Measurements from ENCODE around the gene CIB1. TPM values are rescaled to one million over a fixed set of nuclear protein-coding genes. Genes with fewer than 3 reads are reported as not detected.
"Not testable (repeated sequence)": the region's sequence is repeated elsewhere in the genome, so short reads cannot be mapped to it uniquely, and the experiment has no call there.

CIB1 gene
- total RNA-seq (158 TPM), polyA plus RNA-seq (ENCODE audit: insufficient read depth, low read depth, low replicate concordance) (321 TPM)
- long read RNA-seq, donor 1, transcript CIB1-201 (7 exons, 1,247 nt): major isoform, 15 of 15 reads
- long read RNA-seq, donor 1, partial matches to known transcripts: 0 of 15 reads
- long read RNA-seq, donor 1, other reads (novel, unspliced or antisense): 0 of 15 reads
- long read RNA-seq, donor 2, transcript CIB1-201 (7 exons, 1,247 nt): major isoform, 26 of 41 reads
- long read RNA-seq, donor 2, partial matches to known transcripts: 15 of 41 reads
- long read RNA-seq, donor 2, other reads (novel, unspliced or antisense): 0 of 41 reads
- long read RNA-seq, donor 3, transcript CIB1-201 (7 exons, 1,247 nt): major isoform, 46 of 54 reads
- long read RNA-seq, donor 3, partial matches to known transcripts: 8 of 54 reads
- long read RNA-seq, donor 3, other reads (novel, unspliced or antisense): 0 of 54 reads
- long read RNA-seq, donor 4, transcript CIB1-201 (7 exons, 1,247 nt): major isoform, 31 of 31 reads
- long read RNA-seq, donor 4, partial matches to known transcripts: 0 of 31 reads
- long read RNA-seq, donor 4, other reads (novel, unspliced or antisense): 0 of 31 reads
- long read RNA-seq, donor 5, partial matches to known transcripts: 0 of 2 reads
- long read RNA-seq, donor 5, other reads (novel, unspliced or antisense): 0 of 2 reads
- long read RNA-seq, donor 6, transcript CIB1-201 (7 exons, 1,247 nt): major isoform, 32 of 42 reads
- long read RNA-seq, donor 6, partial matches to known transcripts: 10 of 42 reads
- long read RNA-seq, donor 6, other reads (novel, unspliced or antisense): 0 of 42 reads
- long read RNA-seq, donor 7, transcript CIB1-201 (7 exons, 1,247 nt): major isoform, 151 of 194 reads
- long read RNA-seq, donor 7, partial matches to known transcripts: 28 of 194 reads
- long read RNA-seq, donor 7, other reads (novel, unspliced or antisense): 15 of 194 reads
- long read RNA-seq, donor 8, transcript CIB1-201 (7 exons, 1,247 nt): major isoform, 26 of 33 reads
- long read RNA-seq, donor 8, partial matches to known transcripts: 6 of 33 reads
- long read RNA-seq, donor 8, other reads (novel, unspliced or antisense): 0 of 33 reads
- long read RNA-seq, donor 9, transcript CIB1-201 (7 exons, 1,247 nt): major isoform, 21 of 21 reads
- long read RNA-seq, donor 9, partial matches to known transcripts: 0 of 21 reads
- long read RNA-seq, donor 9, other reads (novel, unspliced or antisense): 0 of 21 reads
- long read RNA-seq, donor 10, transcript CIB1-201 (7 exons, 1,247 nt): major isoform, 20 of 25 reads
- long read RNA-seq, donor 10, partial matches to known transcripts: 5 of 25 reads
- long read RNA-seq, donor 10, other reads (novel, unspliced or antisense): 0 of 25 reads

- peak; percentile 97 to 99 (median 98) for DNase-seq
- intact Hi-C loops (cut with DNase I): no loop called here
- peak; percentile 41 for TF ChIP-seq CTCF (IDR thresholded peaks at IDR 0.05; ENCODE audit: borderline replicate concordance, extremely low read depth, insufficient read depth)
- Histone ChIP-seq H3K27me3 (ENCODE audit: control insufficient read depth, insufficient read depth, low read length) (no peaks in the 10 kb centered on the region), H3K4me1 (ENCODE audit: control insufficient read depth in 2 of 3, insufficient read depth in 2 of 3, low read depth in 1 of 3, low read length in 3 of 3) (peaks cover 0 to 33% (median 23%) of the 10 kb centered on the region in 3 donors), H3K9ac (ENCODE audit: low read length in 3 of 3) (peak within 1 kb of the TSS; percentile 68 to 83 (median 79)), H3K27ac (ENCODE audit: low read depth in 2 of 2, low read length in 2 of 2) (peak within 1 kb of the TSS; percentile 89 to 97), H3K9me3 (ENCODE audit: control insufficient read depth in 2 of 3, insufficient read depth in 1 of 3, low read length in 3 of 3) (no peaks in the 10 kb centered on the region), H3K4me3 (ENCODE audit: low read length in 3 of 3) (peak within 1 kb of the TSS; percentile 71 to 86 (median 83)), H3K36me3 (ENCODE audit: control insufficient read depth in 2 of 3, insufficient read depth in 3 of 3, low read length in 3 of 3) (peaks cover 0 to 23% (median 15%) of the 10 kb centered on the region in 3 donors)
- FAIRE-seq: no peak
Measured at GRCh38 chr15:90233387-90234095, at the start of gene CIB1. TSS of gene CIB1 (minus strand) at chr15:90233941. CDS start at chr15:90233885, 56 bp downstream.

- FAIRE-seq; H3K27me3 ChIP-seq (ENCODE audit: control insufficient read depth, insufficient read depth, low read length); H3K9ac ChIP-seq (ENCODE audit: low read length in 3 of 3); H3K4me3 ChIP-seq (ENCODE audit: low read length in 3 of 3); H3K27ac ChIP-seq (ENCODE audit: low read depth in 2 of 2, low read length in 2 of 2); H3K36me3 ChIP-seq (ENCODE audit: control insufficient read depth in 2 of 3, insufficient read depth in 3 of 3, low read length in 3 of 3); DNase-seq; intact Hi-C loops (cut with DNase I); H3K9me3 ChIP-seq (ENCODE audit: control insufficient read depth in 2 of 3, insufficient read depth in 1 of 3, low read length in 3 of 3); H3K4me1 ChIP-seq (ENCODE audit: control insufficient read depth in 2 of 3, insufficient read depth in 2 of 3, low read depth in 1 of 3, low read length in 3 of 3): not testable (repeated sequence)
Measured at GRCh38 chr15:90281637-90282036, 47.9 kb upstream of the CIB1 start.

GRCh38 chr15:90280743-90281142, 47.0 kb upstream of the CIB1 start:
- FAIRE-seq; H3K4me3 ChIP-seq (ENCODE audit: low read length in 3 of 3); H3K9ac ChIP-seq (ENCODE audit: low read length in 3 of 3); intact Hi-C loops (cut with DNase I); H3K4me1 ChIP-seq (ENCODE audit: control insufficient read depth in 2 of 3, insufficient read depth in 2 of 3, low read depth in 1 of 3, low read length in 3 of 3); H3K9me3 ChIP-seq (ENCODE audit: control insufficient read depth in 2 of 3, insufficient read depth in 1 of 3, low read length in 3 of 3); H3K36me3 ChIP-seq (ENCODE audit: control insufficient read depth in 2 of 3, insufficient read depth in 3 of 3, low read length in 3 of 3); H3K27ac ChIP-seq (ENCODE audit: low read depth in 2 of 2, low read length in 2 of 2); DNase-seq; H3K27me3 ChIP-seq (ENCODE audit: control insufficient read depth, insufficient read depth, low read length): not testable (repeated sequence)

GRCh38 chr15:90278467-90278866, 44.7 kb upstream of the CIB1 start:
- intact Hi-C loops (cut with DNase I); DNase-seq; FAIRE-seq; H3K9me3 ChIP-seq (ENCODE audit: control insufficient read depth in 2 of 3, insufficient read depth in 1 of 3, low read length in 3 of 3); H3K4me1 ChIP-seq (ENCODE audit: control insufficient read depth in 2 of 3, insufficient read depth in 2 of 3, low read depth in 1 of 3, low read length in 3 of 3); H3K27me3 ChIP-seq (ENCODE audit: control insufficient read depth, insufficient read depth, low read length); H3K9ac ChIP-seq (ENCODE audit: low read length in 3 of 3); H3K36me3 ChIP-seq (ENCODE audit: control insufficient read depth in 2 of 3, insufficient read depth in 3 of 3, low read length in 3 of 3); H3K27ac ChIP-seq (ENCODE audit: low read depth in 2 of 2, low read length in 2 of 2); H3K4me3 ChIP-seq (ENCODE audit: low read length in 3 of 3): not testable (repeated sequence)
